Stimulated activated CD4-positive, alpha-beta T cell treated with anti-CD3 and anti-CD28 coated beads, Interleukin-2, amount 100 ng/mL, for 24 hours (primary cell): ENCODE results near the gene CHDH.

Experiments used
- DNase-seq, 2 donors: peaks; one replicate each; pipeline ENCODE4 v3.0.0-alpha.2; 2020

The CHDH gene

GRCh38 chr3:53807117-53807810, 39.0 kb downstream of the CHDH start:
- no peak for DNase-seq

DNA sequence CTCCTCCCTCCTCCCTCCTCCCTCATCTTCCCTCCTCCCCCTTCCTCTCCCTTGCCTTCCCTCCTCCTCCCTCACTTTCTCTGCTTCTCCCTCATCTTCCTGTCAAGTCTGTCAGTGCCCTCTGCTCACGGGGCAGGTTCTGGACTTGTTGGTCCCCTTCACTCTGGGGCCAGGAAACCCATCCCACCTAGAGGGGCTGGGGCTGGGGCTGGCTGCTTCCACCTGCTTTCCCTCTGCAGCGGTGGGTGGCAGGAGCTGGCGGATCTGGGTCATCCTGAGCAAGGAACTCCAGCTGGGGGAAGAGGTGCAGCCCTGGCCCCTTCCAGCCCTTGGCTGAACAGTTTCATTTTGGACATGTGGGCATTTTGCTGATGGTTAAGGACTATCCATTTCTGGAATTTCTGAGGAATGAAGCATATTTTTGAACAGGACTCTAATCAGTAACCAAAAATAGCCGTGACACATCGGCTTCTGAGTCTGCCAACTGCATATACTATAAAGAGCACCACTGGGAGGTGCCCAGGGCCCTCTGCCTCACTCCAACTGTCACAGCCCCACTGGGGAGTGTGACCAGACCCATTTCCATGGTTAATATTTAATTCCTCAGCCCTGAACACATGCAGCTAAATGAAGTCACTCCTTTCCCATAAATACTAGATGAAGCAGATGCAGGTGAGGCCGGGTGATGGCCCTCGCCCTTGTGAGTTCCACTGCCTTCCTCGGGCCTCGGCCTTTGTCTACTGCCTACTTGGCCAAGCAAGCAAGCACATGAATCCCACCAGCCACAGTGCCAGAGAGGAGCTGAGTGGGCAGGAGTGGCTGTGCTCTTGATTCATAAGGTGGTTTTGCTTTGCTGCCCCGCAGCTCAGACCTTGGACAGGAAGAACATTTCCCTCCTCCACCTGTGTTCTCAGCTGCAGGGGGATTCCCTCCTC, 39.8 kb downstream of the CHDH start:
- no peak for DNase-seq

DNA sequence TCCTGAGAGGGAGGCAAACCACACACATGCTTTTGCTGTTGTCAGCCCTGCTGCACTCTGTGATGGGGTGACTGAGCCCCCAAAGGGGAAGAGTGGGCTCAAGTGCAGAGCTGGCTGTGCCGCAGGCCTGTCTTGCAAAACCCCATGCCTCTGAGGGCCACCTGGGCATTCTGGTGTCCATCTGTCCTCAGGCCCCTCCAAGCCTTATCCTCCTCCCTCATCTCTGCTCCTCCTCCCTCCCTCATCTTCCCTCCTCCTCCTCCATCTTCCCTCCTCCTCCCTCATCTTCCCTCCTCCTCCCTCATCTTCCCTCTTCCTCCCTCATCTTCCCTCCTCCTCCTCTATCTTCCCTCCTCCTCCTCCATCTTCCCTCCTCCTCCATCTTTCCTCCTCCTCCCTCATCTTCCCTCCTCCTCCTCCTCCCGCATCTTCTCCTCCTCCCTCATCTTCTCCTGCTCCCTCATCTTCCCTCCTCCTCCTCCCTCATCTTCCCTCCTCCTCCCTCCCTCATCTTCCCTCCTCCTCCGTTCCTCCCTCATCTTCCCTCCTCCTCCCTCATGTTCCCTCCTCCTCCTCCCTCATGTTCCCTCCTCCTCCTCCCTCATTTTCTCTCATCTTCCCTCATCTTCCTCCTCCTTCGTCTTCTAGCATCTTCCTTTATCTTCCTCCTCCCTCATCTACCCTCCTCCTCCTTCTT, 40.6 kb downstream of the CHDH start:
- DNase-seq, result no peak

- DNase-seq, result no peak
Observed at GRCh38 chr3:53804697-53805462, 41.3 kb downstream of the CHDH start.

- no peak for DNase-seq
Observed at GRCh38 chr3:53803816-53804695, 42.2 kb downstream of the CHDH start.

DNA sequence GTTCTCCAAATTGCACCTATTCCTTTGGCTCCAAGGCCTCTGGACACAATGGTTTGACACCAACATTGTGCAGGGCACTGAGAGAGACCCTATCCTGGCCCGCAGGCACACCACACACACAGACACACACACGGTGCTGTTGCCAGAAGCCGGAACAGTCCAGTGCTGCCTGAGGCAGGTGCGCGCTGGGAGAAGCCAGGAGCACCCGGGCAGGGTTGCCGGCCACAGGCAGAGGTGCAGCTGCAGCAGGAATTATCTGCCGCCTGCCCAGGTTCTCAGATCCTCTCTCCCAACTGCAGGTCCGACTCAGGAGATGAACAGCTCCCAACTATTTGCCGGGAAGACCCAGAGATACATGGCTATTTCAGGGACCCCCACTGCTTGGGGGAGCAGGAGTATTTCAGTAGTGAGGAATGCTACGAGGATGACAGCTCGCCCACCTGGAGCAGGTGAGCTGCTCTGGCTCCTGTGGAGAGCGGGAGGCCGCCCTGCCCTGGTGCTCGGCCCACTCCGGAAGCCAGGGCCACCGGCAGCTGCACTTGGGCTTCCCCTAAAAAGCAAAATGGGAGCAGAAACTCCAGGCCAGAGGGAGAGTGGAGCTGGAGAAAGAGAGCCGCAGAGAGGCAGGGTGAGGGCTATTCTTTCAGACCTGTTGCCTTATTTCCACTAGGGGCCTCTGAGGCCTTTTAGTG, 42.9 kb downstream of the CHDH start:
- DNase-seq, result no peak

DNA sequence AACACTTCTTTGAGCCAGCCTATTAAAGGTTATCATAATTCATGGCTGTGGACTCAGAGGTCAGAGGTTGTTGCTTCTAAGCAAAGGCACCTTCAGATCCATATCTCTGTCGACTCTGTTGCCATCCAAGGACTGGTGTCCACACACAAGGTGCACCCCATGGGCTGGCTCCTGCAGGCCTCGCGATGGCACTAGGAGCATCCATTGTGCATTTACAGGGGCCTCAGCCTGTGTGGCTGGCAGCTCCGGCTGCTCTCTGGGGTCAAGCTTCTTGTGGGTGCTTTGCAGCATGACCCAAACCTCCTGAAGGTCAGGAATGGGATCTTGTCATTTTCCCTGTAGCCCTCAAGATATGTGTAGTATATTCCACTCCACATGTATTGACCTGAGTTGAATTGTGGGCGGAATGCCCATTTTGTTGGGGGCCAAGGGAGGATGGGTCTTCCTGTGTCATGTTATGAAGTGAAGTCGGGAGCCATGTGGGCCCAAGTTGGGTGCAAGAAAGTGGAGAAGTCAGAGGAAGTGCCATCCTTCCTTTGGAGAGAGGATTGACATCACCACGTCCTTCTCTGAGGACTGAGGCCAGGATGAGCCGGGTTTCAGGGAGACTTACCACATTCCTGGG, 43.9 kb downstream of the CHDH start:
- no peak for DNase-seq

GRCh38 chr3:53801319-53801718, 44.9 kb downstream of the CHDH start:
- DNase-seq, result no peak

- DNase-seq, result no peak
Observed at GRCh38 chr3:53800041-53800906, 45.9 kb downstream of the CHDH start.

- no peak for DNase-seq
Observed at GRCh38 chr3:53799338-53799865, 46.8 kb downstream of the CHDH start.

DNA sequence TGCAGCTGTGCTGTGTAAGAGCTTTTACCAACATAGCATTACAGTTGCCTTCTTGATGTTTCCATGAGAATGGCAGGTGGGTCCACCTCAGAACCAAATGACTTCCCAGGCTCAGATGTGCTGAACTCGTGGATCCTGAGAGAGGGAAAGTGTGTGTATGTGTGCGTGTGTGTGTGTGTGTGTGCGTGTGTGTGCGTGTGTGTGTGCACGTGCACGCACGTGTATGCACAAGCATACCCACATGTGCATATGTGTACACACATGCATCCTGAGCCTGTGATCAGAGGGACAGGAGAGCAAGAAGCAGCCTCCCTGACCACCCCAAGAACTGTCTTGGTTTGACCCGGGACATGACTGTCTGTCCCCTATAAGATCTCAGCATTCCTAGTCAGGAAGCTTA, 48.1 kb downstream of the CHDH start:
- DNase-seq, result no peak

DNA sequence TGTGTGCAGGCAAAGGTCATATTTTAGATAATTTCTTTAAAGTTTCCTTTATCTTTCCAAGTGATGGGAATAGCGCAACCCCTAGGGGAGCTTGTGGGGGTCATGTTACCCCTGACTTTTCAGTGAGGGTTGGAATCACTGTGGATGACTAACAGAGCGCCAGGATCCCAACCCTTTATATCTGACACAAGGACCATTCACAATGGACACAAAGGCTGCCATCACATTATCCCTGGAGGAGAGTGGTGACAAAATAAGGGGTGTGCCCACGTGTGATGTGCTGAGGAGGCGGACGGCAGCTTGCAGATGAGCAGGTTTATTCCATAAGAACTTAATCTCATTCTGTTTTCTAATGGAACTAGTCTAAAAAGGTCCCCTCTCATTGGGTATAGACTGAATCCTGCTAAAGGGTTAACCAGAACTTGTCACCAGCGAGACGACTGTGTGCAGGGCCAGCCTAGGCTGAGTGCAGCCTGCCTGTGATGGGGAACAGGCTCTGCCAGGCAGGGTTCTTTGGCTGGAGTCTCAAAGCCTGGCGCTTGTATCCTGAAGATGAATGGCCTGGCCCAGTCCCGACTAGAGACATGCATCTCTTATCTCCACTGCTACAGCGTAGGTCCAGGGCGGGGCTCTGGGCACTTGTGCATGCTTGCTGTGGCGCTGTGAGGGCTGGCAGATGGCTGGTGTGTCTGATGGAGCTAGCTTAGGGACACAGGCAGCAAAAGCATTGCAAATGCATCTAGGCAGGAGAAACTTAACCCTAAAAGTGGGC, 50.2 kb downstream of the CHDH start:
- DNase-seq, result no peak

GRCh38 chr3:53795176-53795575, 51.0 kb downstream of the CHDH start:
- no peak for DNase-seq

DNA sequence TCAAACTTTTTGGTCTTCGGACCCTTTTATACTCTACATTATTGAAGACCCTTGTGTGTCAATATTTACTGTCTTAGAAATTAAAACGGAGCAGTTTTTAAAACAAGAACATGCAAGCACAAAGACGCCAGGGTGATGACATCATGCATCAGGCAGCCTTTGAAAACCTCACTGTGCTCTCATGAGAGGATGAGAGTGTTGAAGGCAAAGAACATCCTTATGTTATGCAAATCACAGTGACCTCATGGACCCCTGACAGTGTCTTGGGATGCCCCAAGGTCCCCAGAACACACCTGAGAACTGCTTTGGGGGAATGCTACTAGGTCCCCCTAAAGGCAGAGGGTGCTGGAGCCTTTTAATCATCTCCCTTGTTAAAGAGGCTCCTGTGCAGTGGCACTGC, 51.6 kb downstream of the CHDH start:
- DNase-seq, result no peak

DNA sequence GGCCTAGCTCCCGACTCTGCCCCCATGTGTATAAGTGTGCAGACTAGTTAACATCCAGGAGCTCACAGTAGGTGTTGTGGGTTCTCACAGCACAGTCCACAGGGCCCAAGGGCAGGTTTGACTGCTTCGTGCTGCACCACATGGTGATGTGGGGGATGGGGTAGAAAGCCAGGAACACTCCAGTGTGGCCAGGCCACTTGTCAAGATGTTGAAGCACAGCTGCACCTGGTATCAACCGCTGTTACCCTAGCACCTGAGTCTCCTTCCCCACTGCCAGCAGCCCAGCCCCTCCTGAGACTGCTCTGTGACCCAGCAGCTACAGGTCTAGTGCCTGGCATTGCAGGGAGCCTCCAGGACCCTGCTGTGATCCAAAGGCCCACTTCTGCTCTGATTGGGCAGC, 53.4 kb downstream of the CHDH start:
- DNase-seq, result no peak

DNA sequence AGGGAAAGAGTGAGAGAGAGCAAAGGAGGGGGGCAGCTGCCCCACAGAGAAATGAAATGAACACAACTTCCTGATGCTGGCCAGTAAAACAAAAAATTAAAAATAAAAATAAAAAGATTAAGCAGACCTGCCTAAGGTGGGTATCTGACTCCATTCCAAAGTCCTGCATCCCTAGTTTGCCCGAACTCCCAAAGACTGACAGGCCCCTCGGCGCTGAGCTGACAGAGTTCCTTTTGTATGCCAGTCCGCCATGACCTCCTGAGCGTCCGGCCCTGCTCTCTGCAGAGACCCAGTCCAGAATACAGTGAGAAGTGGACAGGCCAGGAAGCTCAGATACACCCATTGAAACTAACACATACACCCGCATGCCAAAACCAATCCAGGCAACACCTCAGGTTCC, 54.9 kb downstream of the CHDH start:
- DNase-seq, result no peak

DNA sequence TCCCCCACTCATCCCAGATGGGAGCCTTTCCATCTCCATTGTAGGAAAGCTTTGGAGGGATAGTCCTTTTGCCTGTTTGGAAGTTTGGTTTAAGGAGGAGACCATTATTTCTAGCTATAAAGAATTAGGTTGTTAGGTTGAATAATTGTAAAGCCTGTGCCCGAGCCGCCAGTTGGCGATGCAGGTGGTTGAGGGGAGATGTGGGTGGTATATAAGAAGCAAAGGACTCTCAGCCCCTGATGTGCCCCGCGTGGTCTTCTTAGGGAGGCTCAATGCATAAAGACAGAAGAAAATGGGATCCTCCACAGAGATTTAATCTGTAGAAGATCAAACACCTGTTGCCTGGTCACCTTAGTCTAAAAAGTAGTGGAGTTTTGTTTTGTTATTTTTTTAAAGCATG, 55.7 kb downstream of the CHDH start:
- no peak for DNase-seq

DNA sequence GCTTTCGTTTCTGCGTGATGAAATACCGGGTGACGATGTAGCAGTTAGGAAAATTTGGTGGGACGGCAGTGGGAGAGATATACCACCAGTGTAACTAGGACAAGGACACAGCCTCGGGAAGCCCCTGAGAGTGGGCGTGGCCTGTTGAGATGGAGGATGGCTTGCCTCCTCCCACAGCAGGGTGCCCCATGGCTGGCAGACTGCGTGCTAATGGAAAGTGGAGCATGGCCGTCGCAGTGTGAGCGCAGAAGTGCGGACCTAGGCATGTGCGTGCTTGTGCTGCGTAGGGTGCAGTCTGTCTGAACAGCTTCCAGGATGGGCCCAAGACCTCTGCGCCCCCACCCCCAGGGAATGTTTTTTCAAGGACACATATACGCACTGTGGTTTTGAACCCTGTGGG, 56.8 kb downstream of the CHDH start:
- no peak for DNase-seq

DNA sequence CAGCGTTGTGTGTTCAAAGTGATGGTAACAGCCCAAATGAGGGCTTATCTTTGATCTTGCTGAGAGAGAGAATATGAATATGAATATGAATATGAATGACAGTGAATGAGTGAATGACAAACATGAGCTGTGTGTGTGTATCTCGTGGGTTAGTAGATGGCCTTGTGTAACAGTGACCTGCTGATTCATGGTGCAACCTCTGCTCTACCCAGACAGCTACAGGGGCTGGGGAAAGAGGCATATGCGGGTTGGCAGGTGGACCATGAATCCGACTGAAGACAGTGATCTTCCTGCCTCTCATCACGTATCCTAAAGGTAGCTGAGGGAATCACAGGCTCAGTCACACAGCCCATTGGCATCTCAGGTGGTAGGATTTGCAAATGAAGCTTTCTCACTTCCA, 58.2 kb downstream of the CHDH start:
- DNase-seq, result no peak
